ENCODE measurements around the gene PUS1.

Gene PUS1

DNA sequence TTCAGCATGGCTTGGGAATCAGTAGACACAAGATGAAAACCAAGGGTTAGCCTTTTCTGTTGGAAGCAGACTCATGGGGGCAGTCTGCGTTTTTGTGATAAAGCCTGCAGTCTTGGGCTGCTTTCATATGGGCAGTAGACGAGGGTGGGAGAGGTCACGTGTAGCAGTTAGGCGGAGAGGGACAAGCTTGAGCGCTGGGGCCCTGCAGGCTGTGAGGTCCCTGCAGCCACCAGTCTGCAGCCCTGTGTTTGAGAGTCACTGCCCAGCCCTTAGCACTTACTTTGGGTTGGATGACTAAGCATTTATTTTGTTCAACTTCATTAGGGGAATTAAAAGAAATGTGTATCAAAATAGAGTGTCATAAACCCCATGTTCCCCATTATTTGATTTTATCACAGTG lies 57.8 kb downstream of the PUS1 start:
- in situ Hi-C loops (cut with MboI; ENCODE audit: low pct_unique_long_range_greater_than_20kb, low sequenced_read_pairs, unreplicated experiment) = no loop called here
- TF ChIP-seq, protein P1, sequence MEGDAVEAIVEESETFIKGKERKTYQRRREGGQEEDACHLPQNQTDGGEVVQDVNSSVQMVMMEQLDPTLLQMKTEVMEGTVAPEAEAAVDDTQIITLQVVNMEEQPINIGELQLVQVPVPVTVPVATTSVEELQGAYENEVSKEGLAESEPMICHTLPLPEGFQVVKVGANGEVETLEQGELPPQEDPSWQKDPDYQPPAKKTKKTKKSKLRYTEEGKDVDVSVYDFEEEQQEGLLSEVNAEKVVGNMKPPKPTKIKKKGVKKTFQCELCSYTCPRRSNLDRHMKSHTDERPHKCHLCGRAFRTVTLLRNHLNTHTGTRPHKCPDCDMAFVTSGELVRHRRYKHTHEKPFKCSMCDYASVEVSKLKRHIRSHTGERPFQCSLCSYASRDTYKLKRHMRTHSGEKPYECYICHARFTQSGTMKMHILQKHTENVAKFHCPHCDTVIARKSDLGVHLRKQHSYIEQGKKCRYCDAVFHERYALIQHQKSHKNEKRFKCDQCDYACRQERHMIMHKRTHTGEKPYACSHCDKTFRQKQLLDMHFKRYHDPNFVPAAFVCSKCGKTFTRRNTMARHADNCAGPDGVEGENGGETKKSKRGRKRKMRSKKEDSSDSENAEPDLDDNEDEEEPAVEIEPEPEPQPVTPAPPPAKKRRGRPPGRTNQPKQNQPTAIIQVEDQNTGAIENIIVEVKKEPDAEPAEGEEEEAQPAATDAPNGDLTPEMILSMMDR (IDR thresholded peaks at IDR 0.05; ENCODE audit: extremely low read depth, insufficient read depth, missing control alignments) = no peak
- no peak for DNase-seq (ENCODE audit: low spot score)

DNA sequence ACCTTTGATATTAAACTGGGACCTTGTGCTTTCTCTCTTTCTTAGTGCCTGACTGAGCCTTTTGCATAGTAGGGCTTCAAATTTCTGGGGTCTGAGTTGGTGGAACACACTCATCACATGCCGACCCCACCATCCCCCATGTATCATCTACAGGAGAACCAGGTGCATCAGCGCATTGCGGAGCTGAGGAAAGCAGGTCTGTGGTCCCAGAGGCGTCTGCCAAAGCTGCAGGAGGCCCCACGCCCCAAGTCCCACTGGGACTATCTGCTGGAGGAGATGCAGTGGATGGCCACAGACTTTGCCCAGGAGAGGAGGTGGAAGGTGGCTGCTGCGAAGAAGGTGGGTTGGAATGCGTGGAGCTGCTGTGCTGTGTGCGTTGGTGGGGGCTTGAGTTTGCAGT lies 58.5 kb downstream of the PUS1 start:
- in situ Hi-C loops (cut with MboI; ENCODE audit: low pct_unique_long_range_greater_than_20kb, low sequenced_read_pairs, unreplicated experiment) = no loop called here
- DNase-seq (ENCODE audit: low spot score) = no peak
- TF ChIP-seq, protein P1 (IDR thresholded peaks at IDR 0.05; ENCODE audit: extremely low read depth, insufficient read depth, missing control alignments) = no peak

DNA sequence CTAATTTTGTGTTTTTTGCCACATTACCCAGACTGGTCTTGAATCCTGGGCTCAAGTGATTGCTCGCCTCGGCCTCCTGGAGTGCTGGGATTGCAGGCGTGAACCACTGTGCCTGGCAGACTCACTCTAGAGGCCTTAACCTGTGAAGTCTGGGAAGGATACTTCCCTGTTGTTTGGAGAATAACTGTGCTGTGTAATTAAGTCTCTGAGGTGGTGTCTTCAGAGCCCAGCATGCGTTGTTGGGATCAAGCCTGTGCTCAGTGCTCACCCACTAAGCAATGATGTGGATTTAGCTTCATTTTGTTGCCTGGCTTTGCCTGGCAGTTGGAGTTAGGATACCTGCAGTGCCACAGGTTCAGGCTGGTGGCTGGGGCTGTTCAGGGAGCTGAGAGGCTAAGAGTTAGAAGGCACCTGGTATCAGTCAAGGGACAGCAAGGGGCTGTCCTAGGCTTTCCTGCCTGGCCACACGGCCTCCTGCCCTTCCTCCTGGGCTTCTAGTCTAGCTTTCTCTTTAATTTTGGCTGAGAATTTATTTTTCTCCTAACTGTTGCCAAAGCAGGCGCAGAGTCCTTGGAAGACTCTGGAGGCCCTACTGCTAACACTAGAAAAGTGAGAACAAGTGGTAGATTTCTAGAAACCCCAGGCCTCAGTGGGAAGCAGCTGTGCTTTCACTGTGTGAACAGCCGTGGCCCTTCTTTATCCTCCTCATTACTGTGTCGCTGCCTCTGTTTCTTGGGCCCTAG lies 59.1 kb downstream of the PUS1 start:
- in situ Hi-C loops (cut with MboI; ENCODE audit: low pct_unique_long_range_greater_than_20kb, low sequenced_read_pairs, unreplicated experiment) = no loop called here
- no peak for DNase-seq (ENCODE audit: low spot score)
- TF ChIP-seq, protein P1 (IDR thresholded peaks at IDR 0.05; ENCODE audit: extremely low read depth, insufficient read depth, missing control alignments) = no peak

DNA sequence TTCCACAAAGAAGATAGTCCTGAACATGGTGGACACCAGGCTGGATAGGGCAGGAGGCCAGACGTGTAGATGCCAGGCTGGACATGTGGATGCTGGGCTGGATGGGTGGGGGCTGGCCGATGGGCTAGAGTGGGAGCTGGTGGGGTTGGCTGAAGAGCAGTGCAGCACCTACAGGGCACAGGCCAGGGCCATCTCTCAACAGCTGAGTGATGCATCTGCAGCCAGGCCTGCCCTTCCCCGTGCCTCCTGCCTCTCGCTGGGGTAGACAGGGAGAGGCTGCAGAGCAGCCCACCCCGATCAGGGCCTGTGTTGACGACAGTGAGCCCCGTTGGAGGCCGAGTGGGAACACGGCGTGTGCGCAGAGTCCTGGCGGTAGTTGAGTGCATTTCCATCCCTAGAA lies 59.9 kb downstream of the PUS1 start:
- TF ChIP-seq, protein P1 (IDR thresholded peaks at IDR 0.05; ENCODE audit: extremely low read depth, insufficient read depth, missing control alignments) = no peak
- in situ Hi-C loops (cut with MboI; ENCODE audit: low pct_unique_long_range_greater_than_20kb, low sequenced_read_pairs, unreplicated experiment) = no loop called here
- DNase-seq (ENCODE audit: low spot score) = no peak

DNA sequence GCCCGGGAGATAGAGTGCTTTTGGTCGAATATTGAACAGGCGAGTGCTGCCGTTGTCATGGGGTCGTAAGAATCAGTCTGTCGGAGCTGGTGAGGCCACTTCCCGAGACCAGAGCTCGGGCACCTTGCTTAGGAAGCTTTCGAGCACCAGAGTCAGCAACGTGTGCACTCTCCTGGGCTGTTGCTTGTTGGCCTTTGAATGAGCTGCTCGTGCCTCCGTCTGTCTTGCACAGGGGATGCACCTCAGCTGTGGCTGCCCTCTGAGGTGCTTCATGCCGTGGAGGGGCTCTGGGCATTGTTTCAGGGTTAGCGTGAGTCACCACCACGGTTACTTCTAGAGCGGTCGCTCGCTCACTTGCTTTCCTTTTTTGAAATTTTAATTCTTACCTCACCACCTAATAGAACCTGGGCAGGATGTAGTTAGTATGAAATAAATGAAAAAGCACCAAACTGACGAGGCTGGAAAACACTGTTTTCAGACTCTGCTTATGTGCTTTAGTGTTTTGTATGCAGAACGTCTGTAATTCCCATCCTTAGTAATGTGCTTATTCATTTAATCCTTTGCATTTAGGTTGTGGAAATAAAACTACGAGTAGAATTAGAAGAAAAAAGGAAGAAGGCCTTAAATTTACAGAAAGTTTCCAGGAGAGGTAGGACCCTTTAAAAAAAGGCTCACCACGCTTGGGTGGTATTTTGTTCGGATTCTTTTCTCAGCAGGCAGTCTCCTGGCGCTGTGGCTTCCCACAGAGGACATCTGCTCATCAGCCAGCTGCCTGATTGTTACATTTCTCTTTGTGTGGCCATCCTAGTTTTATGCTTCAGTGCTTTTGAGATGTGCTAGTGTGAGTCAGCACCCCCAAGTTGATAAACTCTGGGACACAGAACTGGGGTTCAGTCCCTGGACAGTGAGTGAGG lies 61.2 kb downstream of the PUS1 start:
- in situ Hi-C loops (cut with MboI; ENCODE audit: low pct_unique_long_range_greater_than_20kb, low sequenced_read_pairs, unreplicated experiment) = no loop called here
- TF ChIP-seq, protein P1 (IDR thresholded peaks at IDR 0.05; ENCODE audit: extremely low read depth, insufficient read depth, missing control alignments) = no peak
- no peak for DNase-seq (ENCODE audit: low spot score)

DNA sequence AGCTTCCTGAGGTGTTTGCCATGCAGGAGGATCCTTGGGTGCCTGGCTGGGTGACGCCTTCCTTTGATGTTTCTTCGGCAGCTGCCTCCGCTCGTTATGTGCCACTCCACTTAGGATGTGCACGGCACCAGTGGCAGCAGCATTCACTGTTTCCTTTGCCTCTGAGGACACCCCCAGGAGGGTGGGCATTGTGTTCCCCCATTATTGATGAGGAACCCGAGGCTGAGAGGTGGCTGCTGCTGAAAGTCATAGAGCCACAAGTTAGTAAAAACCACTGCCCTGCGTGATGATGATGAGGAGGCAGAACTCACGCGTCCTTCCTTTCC lies 61.9 kb downstream of the PUS1 start:
- in situ Hi-C loops (cut with MboI; ENCODE audit: low pct_unique_long_range_greater_than_20kb, low sequenced_read_pairs, unreplicated experiment) = no loop called here
- DNase-seq (ENCODE audit: low spot score) = no peak
- TF ChIP-seq, protein P1 (IDR thresholded peaks at IDR 0.05; ENCODE audit: extremely low read depth, insufficient read depth, missing control alignments) = no peak

All from GM13977 (cell line).